Bronchial epithelial cell (primary cell): ENCODE data around the gene DKK2. TPM values are rescaled to one million over a fixed set of nuclear protein-coding genes. Genes with fewer than 3 reads are reported as not detected.

ENCODE experiments used
- DNase-seq: peaks from one replicate; pipeline ENCODE4 v3.0.0-alpha.2; 2010; ENCODE audit warnings: low read depth
- FAIRE-seq: peaks from 2 replicates; lab custom pipeline; 2011; peaks lifted over from hg19 to GRCh38; lab: Jason Lieb, UNC
- H3K27me3 ChIP-seq: 2 replicates; pipeline ENCODE4 v1.5.1; 2011; ENCODE audit warnings: low read length; ENCODE audit not compliant: control insufficient read depth, insufficient read depth
- H3K36me3 ChIP-seq: 2 replicates; pipeline ENCODE4 v1.5.1; 2011; ENCODE audit warnings: low read length; ENCODE audit not compliant: control insufficient read depth, insufficient read depth
- H3K4me3 ChIP-seq: 2 replicates; pipeline ENCODE4 v1.5.1; 2011; ENCODE audit warnings: mild to moderate bottlenecking, low read depth, low read length, control low read depth
- CTCF ChIP-seq: IDR thresholded peaks from 2 replicates; pipeline ENCODE4 v1.5.1; 2011; ENCODE audit warnings: mild to moderate bottlenecking, moderate library complexity, low read length, control low read depth, inconsistent platforms; ENCODE audit not compliant: insufficient read depth, severe bottlenecking
- total RNA-seq: library from RNA; depleted of rRNA; stranded (reverse); fragments of >200 nt; gene quantifications from 2 replicates; pipeline ENCODE4 v1.2.1, GENCODE V29; 2014

The DKK2 gene
- total RNA-seq, 1 donor from 2014 or later: not detected

GRCh38 chr4:107009196-107009968, 26.7 kb downstream of the DKK2 start:
- H3K27me3 ChIP-seq: no peaks in the 10 kb centered on the region
- no peak for TF ChIP-seq CTCF
- FAIRE-seq (no peak), DNase-seq (no peak)
- no peaks in the 10 kb centered on the region for H3K36me3 ChIP-seq
- no peak overlapping the region for H3K4me3 ChIP-seq

GRCh38 chr4:107008115-107008514, 28.0 kb downstream of the DKK2 start:
- Histone ChIP-seq H3K27me3 (no peaks in the 10 kb centered on the region), H3K36me3 (no peaks in the 10 kb centered on the region), H3K4me3 (no peak overlapping the region)
- no peak for DNase-seq
- TF ChIP-seq CTCF: no peak
- FAIRE-seq: no peak

- no peak for TF ChIP-seq CTCF
- H3K4me3 ChIP-seq: no peak overlapping the region
- H3K27me3 ChIP-seq: no peaks in the 10 kb centered on the region
- DNase-seq (no peak), FAIRE-seq (no peak)
- no peaks in the 10 kb centered on the region for H3K36me3 ChIP-seq
These were observed 29.9 kb downstream of the DKK2 start for GRCh38 chr4:107006218-107006617.

GRCh38 chr4:106996490-106996889, 39.6 kb downstream of the DKK2 start:
- Histone ChIP-seq H3K27me3 (no peaks in the 10 kb centered on the region), H3K4me3 (no peak overlapping the region), H3K36me3 (no peaks in the 10 kb centered on the region)
- no peak for DNase-seq
- FAIRE-seq: no peak
- TF ChIP-seq CTCF: no peak

GRCh38 chr4:106993827-106994226, 42.3 kb downstream of the DKK2 start:
- no peak for TF ChIP-seq CTCF
- FAIRE-seq (no peak), DNase-seq (no peak)
- no peaks in the 10 kb centered on the region for H3K27me3 ChIP-seq
- H3K4me3 ChIP-seq: no peak overlapping the region
- no peaks in the 10 kb centered on the region for H3K36me3 ChIP-seq

- H3K36me3 ChIP-seq: no peaks in the 10 kb centered on the region
- no peak overlapping the region for H3K4me3 ChIP-seq
- TF ChIP-seq CTCF: no peak
- peaks cover 1% of the 10 kb centered on the region for H3K27me3 ChIP-seq
- FAIRE-seq: no peak
- DNase-seq: no peak
These were observed 48.8 kb downstream of the DKK2 start for GRCh38 chr4:106987311-106987710.
